Suprapubic skin (tissue), 4 donors: ENCODE results near the gene CADPS2. TPM values are rescaled to one million over a fixed set of nuclear protein-coding genes. Genes with fewer than 3 reads are reported as not detected.

ENCODE experiments used
- DNase-seq, 2 donors: peaks; one replicate each; pipeline ENCODE4 v3.0.0-alpha.2; 2019; ENCODE audit warnings: low spot score in 2 of 2
- H3K27ac ChIP-seq: fragments of 200-600 bp; sonication (generic); one replicate; pipeline ENCODE4 v1.5.1; 2019
- H3K27me3 ChIP-seq: fragments of 200-600 bp; sonication (generic); one replicate; pipeline ENCODE4 v1.5.1; 2019
- H3K36me3 ChIP-seq: fragments of 200-600 bp; sonication (generic); one replicate; pipeline ENCODE4 v1.5.1; 2019
- H3K4me1 ChIP-seq: fragments of 200-600 bp; sonication (generic); one replicate; pipeline ENCODE4 v1.5.1; 2019
- H3K4me3 ChIP-seq: fragments of 200-600 bp; sonication (generic); one replicate; pipeline ENCODE4 v1.5.1; 2019; ENCODE audit warnings: mild to moderate bottlenecking
- H3K9me3 ChIP-seq: fragments of 200-600 bp; sonication (generic); one replicate; pipeline ENCODE4 v1.5.1; 2019
- EP300 ChIP-seq: sonication (generic); formaldehyde crosslinking; IDR thresholded peaks from one replicate; pipeline ENCODE4 v1.6.1; 2017; ENCODE audit warnings: antibody characterized with exemption
- POLR2A ChIP-seq, 2 donors: fragments of 450-650 bp; IDR thresholded peaks; one replicate each; pipeline ENCODE4 v1.6.1; 2017; ENCODE audit warnings: antibody characterized with exemption in 2 of 2, mild to moderate bottlenecking in 2 of 2, moderate library complexity in 2 of 2
- POLR2AphosphoS5 ChIP-seq, 3 donors: sonication (generic); formaldehyde crosslinking; IDR thresholded peaks; one replicate each; pipeline ENCODE4 v1.6.1; 2017; ENCODE audit warnings: antibody characterized with exemption in 3 of 3
- WGBS: methylation state at CpG from one replicate; pipeline ENCODE4 v1.1.5; 2018; 5-methylcytosine and 5-hydroxymethylcytosine counted together
- total RNA-seq, 4 donors: library from RNA; depleted of rRNA; stranded (reverse); fragments of >200 nt; gene quantifications; one replicate each; pipeline ENCODE4 v1.1.0, GENCODE V29; 2016
- TF ChIP-seq, protein P1 (sequence below), 2 donors: fragments of 200-600 bp in 1 of 2; fragments of 450-650 bp in 1 of 2; sonication (generic) in 1 of 2; IDR thresholded peaks; one replicate each; pipeline ENCODE4 v1.5.1; 2016 to 2019; ENCODE audit warnings: antibody characterized with exemption in 2 of 2, mild to moderate bottlenecking in 1 of 2, moderate library complexity in 1 of 2

Gene CADPS2
- total RNA-seq, 4 donors from 2014 or later, result 3.9 to 9.8 (median 8.1) TPM

DNA sequence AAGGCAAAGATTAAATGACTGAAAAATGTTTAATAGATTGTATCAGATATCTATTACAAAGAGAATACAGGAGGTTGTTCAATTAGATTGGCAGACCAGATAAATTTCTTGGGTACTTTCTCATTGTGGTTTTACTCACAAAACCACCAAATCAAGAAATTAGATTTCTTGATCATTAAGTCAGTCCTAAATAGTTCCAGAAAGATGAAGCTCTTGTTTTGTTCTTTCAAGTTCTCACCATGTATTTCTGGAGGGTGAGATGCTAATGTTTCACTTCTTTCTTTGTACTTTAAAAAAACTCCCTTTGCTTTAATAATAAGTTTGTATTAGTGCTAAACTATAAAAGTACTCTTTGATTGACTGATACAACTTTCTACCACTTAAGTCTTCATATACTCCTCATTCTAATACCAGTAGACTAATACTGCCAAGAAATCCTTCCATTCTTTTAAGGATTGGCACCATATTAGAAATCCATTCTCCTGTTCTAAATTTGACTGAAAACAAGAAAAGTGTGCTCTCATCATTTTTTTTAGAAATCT lies 256.8 kb downstream of the CADPS2 start:
- Histone ChIP-seq H3K4me3 (no peak overlapping the region), H3K9me3 (no peaks in the 10 kb centered on the region), H3K27me3 (no peaks in the 10 kb centered on the region), H3K4me1 (no peaks in the 10 kb centered on the region), H3K36me3 (no peaks in the 10 kb centered on the region), H3K27ac (no peak overlapping the region)
- no peak for DNase-seq
- TF ChIP-seq POLR2A (IDR thresholded peaks at IDR 0.05), result no peak
- no peak for TF ChIP-seq EP300
- TF ChIP-seq, protein P1, sequence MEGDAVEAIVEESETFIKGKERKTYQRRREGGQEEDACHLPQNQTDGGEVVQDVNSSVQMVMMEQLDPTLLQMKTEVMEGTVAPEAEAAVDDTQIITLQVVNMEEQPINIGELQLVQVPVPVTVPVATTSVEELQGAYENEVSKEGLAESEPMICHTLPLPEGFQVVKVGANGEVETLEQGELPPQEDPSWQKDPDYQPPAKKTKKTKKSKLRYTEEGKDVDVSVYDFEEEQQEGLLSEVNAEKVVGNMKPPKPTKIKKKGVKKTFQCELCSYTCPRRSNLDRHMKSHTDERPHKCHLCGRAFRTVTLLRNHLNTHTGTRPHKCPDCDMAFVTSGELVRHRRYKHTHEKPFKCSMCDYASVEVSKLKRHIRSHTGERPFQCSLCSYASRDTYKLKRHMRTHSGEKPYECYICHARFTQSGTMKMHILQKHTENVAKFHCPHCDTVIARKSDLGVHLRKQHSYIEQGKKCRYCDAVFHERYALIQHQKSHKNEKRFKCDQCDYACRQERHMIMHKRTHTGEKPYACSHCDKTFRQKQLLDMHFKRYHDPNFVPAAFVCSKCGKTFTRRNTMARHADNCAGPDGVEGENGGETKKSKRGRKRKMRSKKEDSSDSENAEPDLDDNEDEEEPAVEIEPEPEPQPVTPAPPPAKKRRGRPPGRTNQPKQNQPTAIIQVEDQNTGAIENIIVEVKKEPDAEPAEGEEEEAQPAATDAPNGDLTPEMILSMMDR (IDR thresholded peaks at IDR 0.05), result no peak
- TF ChIP-seq POLR2AphosphoS5 (IDR thresholded peaks at IDR 0.05), result no peak

GRCh38 chr7:122628651-122629411 lies 257.4 kb downstream of the CADPS2 start:
- no peaks in the 10 kb centered on the region for H3K4me1 ChIP-seq
- no peaks in the 10 kb centered on the region for H3K27me3 ChIP-seq
- no peaks in the 10 kb centered on the region for H3K36me3 ChIP-seq
- H3K4me3 ChIP-seq, result no peak overlapping the region
- DNase-seq, result no peak
- no peak overlapping the region for H3K27ac ChIP-seq
- TF ChIP-seq EP300 (no peak), POLR2AphosphoS5 (IDR thresholded peaks at IDR 0.05) (no peak)
- TF ChIP-seq, protein P1 (IDR thresholded peaks at IDR 0.05), result no peak
- 85% methylated on average over 5 of the region's 5 CpGs for WGBS
- no peaks in the 10 kb centered on the region for H3K9me3 ChIP-seq

GRCh38 chr7:122626785-122627184 lies 259.5 kb downstream of the CADPS2 start:
- DNase-seq, result no peak
- Histone ChIP-seq H3K4me1 (no peaks in the 10 kb centered on the region), H3K36me3 (no peaks in the 10 kb centered on the region), H3K27me3 (no peaks in the 10 kb centered on the region), H3K4me3 (no peak overlapping the region), H3K27ac (no peak overlapping the region), H3K9me3 (no peaks in the 10 kb centered on the region)
- TF ChIP-seq, protein P1 (IDR thresholded peaks at IDR 0.05), result no peak
- no peak for TF ChIP-seq EP300
- TF ChIP-seq POLR2A (IDR thresholded peaks at IDR 0.05), result no peak
- TF ChIP-seq POLR2AphosphoS5 (IDR thresholded peaks at IDR 0.05), result no peak
- 79% methylated on average over 3 of the region's 3 CpGs for WGBS

- H3K4me1 ChIP-seq, result no peaks in the 10 kb centered on the region
- no peak overlapping the region for H3K27ac ChIP-seq
- no peaks in the 10 kb centered on the region for H3K9me3 ChIP-seq
- no peak overlapping the region for H3K4me3 ChIP-seq
- WGBS, result 79% methylated on average over 1 of the region's 1 CpG
- H3K36me3 ChIP-seq, result no peaks in the 10 kb centered on the region
- TF ChIP-seq, protein P1 (IDR thresholded peaks at IDR 0.05), result no peak
- TF ChIP-seq POLR2AphosphoS5 (IDR thresholded peaks at IDR 0.05) (no peak), POLR2A (IDR thresholded peaks at IDR 0.05) (no peak), EP300 (no peak)
- no peak for DNase-seq
- H3K27me3 ChIP-seq, result no peaks in the 10 kb centered on the region
These were observed 263.6 kb downstream of the CADPS2 start for GRCh38 chr7:122622682-122623081.

- no peak for TF ChIP-seq POLR2AphosphoS5 (IDR thresholded peaks at IDR 0.05)
- no peak for TF ChIP-seq EP300
- TF ChIP-seq POLR2A (IDR thresholded peaks at IDR 0.05), result no peak
- TF ChIP-seq, protein P1 (IDR thresholded peaks at IDR 0.05), result no peak
- H3K36me3 ChIP-seq, result no peaks in the 10 kb centered on the region
- 75% methylated on average over 2 of the region's 2 CpGs for WGBS
- no peak for DNase-seq
- no peak overlapping the region for H3K4me3 ChIP-seq
- no peaks in the 10 kb centered on the region for H3K4me1 ChIP-seq
- H3K9me3 ChIP-seq, result no peaks in the 10 kb centered on the region
- no peaks in the 10 kb centered on the region for H3K27me3 ChIP-seq
- H3K27ac ChIP-seq, result no peak overlapping the region
These were observed 266.6 kb downstream of the CADPS2 start for GRCh38 chr7:122619664-122620063.
